Activated T-cell treated with anti-CD3 and anti-CD28 coated beads for 1 hour (primary cell): Measurements from ENCODE around the gene FAM222B.

Source experiments
- DNase-seq: peaks from one replicate; pipeline ENCODE4 v3.0.0-alpha.2; 2020; ENCODE audit warnings: low read depth

Gene FAM222B

DNA sequence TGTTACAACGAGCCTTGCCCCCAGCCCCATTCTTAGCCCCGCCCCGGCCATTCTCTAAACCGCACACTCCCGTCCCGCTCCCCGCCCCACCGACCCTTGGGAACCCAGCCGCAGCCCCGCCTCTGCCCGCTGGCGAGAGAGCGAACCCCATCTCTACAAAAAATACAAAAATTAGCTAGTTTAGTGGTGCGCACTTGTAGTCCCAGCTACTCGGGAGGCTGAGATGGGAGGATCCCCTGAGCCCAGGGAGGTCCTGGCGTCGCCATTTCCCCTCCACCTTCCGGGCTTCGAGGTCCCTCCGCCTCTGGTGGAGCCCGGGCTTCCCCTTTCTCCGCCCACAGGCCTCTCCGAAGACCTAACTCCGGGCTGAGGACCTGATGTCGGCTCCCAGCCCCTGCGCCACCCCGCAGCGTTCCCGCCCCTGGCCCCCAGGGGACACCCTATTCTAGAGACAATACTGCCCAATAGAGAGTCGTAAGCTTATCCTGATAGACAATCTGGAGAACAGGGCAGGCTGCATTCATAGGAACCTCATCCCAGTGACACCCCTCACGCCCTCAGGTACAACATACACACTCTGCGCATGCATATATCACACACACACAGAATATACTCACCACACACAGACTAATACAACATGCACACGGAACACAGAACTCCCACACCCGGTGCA, 130.4 kb downstream of the FAM222B start:
- DNase-seq, result no peak

DNA sequence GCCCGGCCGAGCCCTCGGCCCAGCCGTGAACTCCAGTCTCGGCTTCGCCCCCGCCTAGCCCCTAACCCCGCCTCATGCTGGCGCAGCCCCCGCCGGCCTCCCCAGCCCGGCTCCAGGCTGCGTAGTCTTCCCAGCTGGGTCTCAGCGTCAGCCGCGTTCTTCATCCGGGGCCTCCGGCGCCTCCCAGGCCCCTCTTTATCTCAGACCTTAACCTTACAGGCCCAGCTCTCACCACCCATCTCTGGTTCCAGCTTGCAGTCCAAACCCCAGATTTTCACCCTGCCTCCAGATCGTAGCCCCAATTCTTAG, 130.9 kb downstream of the FAM222B start, which contains the start of gene PROCA1:
TSS of gene PROCA1 (minus strand) at position 166 of the 309 bp plus-strand sequence. CDS start 228 bp downstream, outside the sequence.
- DNase-seq, result no peak

DNA sequence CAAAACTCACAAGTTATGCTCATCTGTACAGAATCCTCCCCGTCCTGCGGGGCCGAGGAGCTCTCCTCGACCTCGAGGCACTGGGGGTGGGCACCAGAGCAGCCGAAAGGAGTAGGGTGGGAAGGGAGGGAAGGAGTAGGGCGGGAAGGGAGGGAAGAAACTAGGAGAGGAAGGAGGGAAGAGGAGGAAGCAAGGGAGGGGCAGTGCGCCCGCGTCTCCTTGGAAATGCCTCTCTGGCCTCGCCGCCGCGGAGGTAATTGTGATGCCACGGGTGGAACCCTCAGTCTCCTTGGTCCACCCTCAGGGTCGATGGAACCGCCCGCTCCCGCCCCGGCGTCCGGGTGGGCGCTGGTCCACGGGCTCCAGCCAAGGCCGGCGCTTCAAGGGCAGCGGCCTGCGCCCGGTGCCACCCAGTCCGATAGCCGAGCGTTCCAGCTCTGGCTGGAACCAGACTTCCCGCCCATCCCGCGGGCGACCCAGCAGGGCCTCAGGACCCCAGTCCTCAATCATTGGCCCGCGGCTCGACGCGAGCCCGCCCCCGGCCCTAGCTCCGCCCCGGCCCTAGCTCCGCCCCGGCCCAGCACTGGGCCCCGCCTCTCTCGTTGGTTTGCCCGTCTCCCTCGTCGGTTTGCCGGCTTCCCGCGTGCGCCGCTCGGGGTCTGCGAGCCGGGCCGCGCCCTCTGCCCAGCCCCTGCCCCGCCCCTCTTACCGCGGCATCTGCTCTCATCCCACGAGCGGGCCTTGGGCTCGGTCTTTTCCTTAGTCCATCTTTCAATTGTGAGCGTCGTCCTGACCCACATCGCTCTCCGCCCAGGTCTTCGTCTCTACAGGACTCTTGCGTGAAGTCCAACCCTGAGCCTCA, 131.5 kb downstream of the FAM222B start:
- peak; percentile 86 for DNase-seq

DNA sequence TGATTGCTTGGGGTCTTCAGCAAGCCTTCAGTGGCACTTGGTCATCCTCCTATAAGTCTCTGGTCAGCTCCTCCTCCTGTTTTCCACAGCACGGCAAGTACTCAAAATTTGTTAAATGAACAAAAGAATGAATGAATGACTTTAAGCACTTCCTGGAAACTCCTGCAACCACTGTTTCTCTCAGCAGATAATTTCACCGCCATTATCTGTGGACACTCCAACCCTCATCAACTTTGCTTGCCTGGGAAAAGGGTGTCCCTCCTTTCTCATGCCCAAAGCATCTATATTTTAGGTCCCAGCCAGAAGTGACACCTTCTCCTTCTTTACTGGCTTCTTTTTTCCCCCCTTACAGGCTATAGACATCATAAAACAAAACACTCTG, 135.3 kb downstream of the FAM222B start:
- no peak for DNase-seq

DNA sequence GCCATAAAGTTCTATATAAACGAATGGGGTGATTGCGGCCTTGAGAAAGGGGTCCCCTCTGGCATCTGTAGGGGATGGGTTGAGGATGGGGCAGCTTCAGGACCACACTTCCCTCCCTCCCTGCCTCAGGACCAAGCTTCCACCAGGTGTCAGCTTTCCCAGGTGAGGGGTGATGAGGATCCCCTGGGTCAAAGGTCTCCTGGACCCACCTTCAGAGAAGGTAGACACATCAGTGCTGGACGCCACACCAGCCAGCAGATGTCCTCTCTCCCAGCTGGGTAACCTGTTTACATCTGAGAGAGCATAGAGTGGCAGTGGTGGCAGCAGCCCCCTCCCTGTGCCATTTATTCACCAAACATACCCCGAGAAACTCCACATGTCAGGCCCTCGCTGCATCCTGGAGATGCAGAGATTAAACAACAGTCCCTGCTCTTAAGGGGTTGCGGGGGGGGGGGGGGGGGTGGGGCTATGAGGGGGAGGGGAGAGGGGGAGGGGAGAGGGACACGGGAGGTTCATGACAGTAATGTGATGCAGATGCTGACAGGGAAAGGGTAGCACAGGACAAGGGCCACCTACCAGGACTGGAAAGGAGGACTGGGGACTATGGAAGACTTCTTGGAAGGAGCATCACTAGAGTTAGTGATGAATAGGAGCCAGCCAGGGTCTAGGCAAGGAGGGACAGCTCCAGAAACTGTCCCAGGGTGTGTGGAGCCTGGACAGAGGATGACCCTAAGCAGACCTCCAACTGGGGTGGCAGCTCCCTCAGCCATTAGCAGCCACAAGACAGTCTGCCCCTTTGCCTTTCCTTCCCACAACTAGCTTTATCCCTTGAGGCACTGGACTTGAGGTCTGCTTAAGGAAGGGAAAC, 135.9 kb downstream of the FAM222B start:
- no peak for DNase-seq
